Cardiac muscle cell (in vitro differentiated cells and primary cell): ENCODE measurements around the gene TMEM240. TPM values are rescaled to one million over a fixed set of nuclear protein-coding genes. Genes with fewer than 3 reads are reported as not detected.

Experiments
- DNase-seq, 2 donors: peaks; one replicate each; pipeline versions ENCODE4 v3.0.0 to v3.0.0-alpha.2; 2010 to 2017; ENCODE audit warnings: low read depth in 1 of 2, low spot score in 1 of 2
- H3K27ac ChIP-seq: fragments of 200-600 bp; sonication (generic); 2 replicates; pipeline ENCODE4 v1.5.1; 2016
- H3K27me3 ChIP-seq: fragments of 200-600 bp; sonication (generic); 2 replicates; pipeline ENCODE4 v1.6.0; 2016; ENCODE audit warnings: control low read depth
- H3K36me3 ChIP-seq: fragments of 200-600 bp; sonication (generic); 2 replicates; pipeline ENCODE4 v1.5.1; 2016; ENCODE audit warnings: control low read depth
- H3K4me1 ChIP-seq: fragments of 200-600 bp; sonication (generic); 2 replicates; pipeline ENCODE4 v1.8.1; 2017; ENCODE audit warnings: low read depth, mild to moderate bottlenecking, mixed run types
- H3K4me3 ChIP-seq: fragments of 200-600 bp; sonication (generic); 2 replicates; pipeline ENCODE4 v1.5.1; 2016; ENCODE audit warnings: mild to moderate bottlenecking
- H3K9me3 ChIP-seq: fragments of 200-600 bp; sonication (generic); 2 replicates; pipeline ENCODE4 v1.5.1; 2017; ENCODE audit warnings: low read depth, mild to moderate bottlenecking, control low read depth
- CTCF ChIP-seq: IDR thresholded peaks from 2 replicates; pipeline ENCODE4 v1.5.1; 2012; ENCODE audit warnings: low read depth, mild to moderate bottlenecking, low read length
- polyA plus RNA-seq: library from polyadenylated mRNA; unstranded; fragments of >200 nt; fragmentation: Nextera tagmentation; extraction: Ambion mirVana; gene quantifications from 2 replicates; pipeline ENCODE4 v1.2.1, GENCODE V29; 2016
- total RNA-seq: library from RNA; depleted of rRNA; stranded (reverse); fragments of >200 nt; gene quantifications from 2 replicates; pipeline ENCODE4 v1.2.3, GENCODE V29; 2016

The TMEM240 gene
- total and polyA plus RNA-seq, 2 experiments from 2014 or later = 6.2 to 26.0 TPM

GRCh38 chr1:1550591-1551432 lies 10.4 kb upstream of the TMEM240 start:
- TF ChIP-seq CTCF = peak; percentile 41
- no peaks in the 10 kb centered on the region for H3K9me3 ChIP-seq
- DNase-seq = peak; percentile 40 to 57
- H3K36me3 ChIP-seq = no peaks in the 10 kb centered on the region
- peak overlapping the region; percentile 52 for H3K27ac ChIP-seq
- no peaks in the 10 kb centered on the region for H3K4me1 ChIP-seq
- no peaks in the 10 kb centered on the region for H3K27me3 ChIP-seq
- H3K4me3 ChIP-seq = no peak overlapping the region

GRCh38 chr1:1550087-1550486 lies 9.7 kb upstream of the TMEM240 start:
- no peaks in the 10 kb centered on the region for H3K27me3 ChIP-seq
- DNase-seq = no peak
- H3K4me1 ChIP-seq = no peaks in the 10 kb centered on the region
- H3K4me3 ChIP-seq = no peak overlapping the region
- H3K36me3 ChIP-seq = no peaks in the 10 kb centered on the region
- TF ChIP-seq CTCF = no peak
- H3K27ac ChIP-seq = peak overlapping the region; percentile 52
- H3K9me3 ChIP-seq = no peaks in the 10 kb centered on the region

GRCh38 chr1:1548591-1548990 lies 8.2 kb upstream of the TMEM240 start:
- no peaks in the 10 kb centered on the region for H3K9me3 ChIP-seq
- no peaks in the 10 kb centered on the region for H3K27me3 ChIP-seq
- H3K4me3 ChIP-seq = no peak overlapping the region
- H3K36me3 ChIP-seq = no peaks in the 10 kb centered on the region
- no peak overlapping the region for H3K27ac ChIP-seq
- H3K4me1 ChIP-seq = no peaks in the 10 kb centered on the region
- no peak for TF ChIP-seq CTCF
- no peak for DNase-seq

GRCh38 chr1:1547476-1547875 lies 7.1 kb upstream of the TMEM240 start:
- no peaks in the 10 kb centered on the region for H3K27me3 ChIP-seq
- no peak for TF ChIP-seq CTCF
- no peak for DNase-seq
- H3K36me3 ChIP-seq = no peaks in the 10 kb centered on the region
- H3K27ac ChIP-seq = no peak overlapping the region
- no peaks in the 10 kb centered on the region for H3K9me3 ChIP-seq
- no peaks in the 10 kb centered on the region for H3K4me1 ChIP-seq
- H3K4me3 ChIP-seq = no peak overlapping the region

- H3K4me1 ChIP-seq = no peaks in the 10 kb centered on the region
- H3K27me3 ChIP-seq = no peaks in the 10 kb centered on the region
- H3K36me3 ChIP-seq = no peaks in the 10 kb centered on the region
- DNase-seq = no peak
- H3K9me3 ChIP-seq = no peaks in the 10 kb centered on the region
- no peak for TF ChIP-seq CTCF
- no peak overlapping the region for H3K27ac ChIP-seq
- no peak overlapping the region for H3K4me3 ChIP-seq
Observed at GRCh38 chr1:1547011-1547410, 6.6 kb upstream of the TMEM240 start.
